ENCODE results near the gene ZNF384.

The ZNF384 gene

GRCh38 chr12:6696690-6697583 lies 7.8 kb upstream of the ZNF384 start:
- H3K27me3 ChIP-seq (ENCODE audit: control insufficient read depth, insufficient read depth, low read length) = peaks cover 46% of the 10 kb centered on the region
- H3K36me3 ChIP-seq (ENCODE audit: control insufficient read depth, insufficient read depth, low read length) = no peaks in the 10 kb centered on the region
- no peak overlapping the region for H3K9ac ChIP-seq (ENCODE audit: low read length)
- peaks cover 4% of the 10 kb centered on the region for H3K4me1 ChIP-seq (ENCODE audit: control insufficient read depth, insufficient read depth, low read length)
- no peak overlapping the region for H3K4me3 ChIP-seq (ENCODE audit: low read length)
- no peaks in the 10 kb centered on the region for H3K9me3 ChIP-seq (ENCODE audit: control insufficient read depth, low read length)

- peaks cover 32% of the 10 kb centered on the region for H3K27me3 ChIP-seq (ENCODE audit: control insufficient read depth, insufficient read depth, low read length)
- H3K9me3 ChIP-seq (ENCODE audit: control insufficient read depth, low read length) = no peaks in the 10 kb centered on the region
- H3K4me1 ChIP-seq (ENCODE audit: control insufficient read depth, insufficient read depth, low read length) = peaks cover 3% of the 10 kb centered on the region
- no peaks in the 10 kb centered on the region for H3K36me3 ChIP-seq (ENCODE audit: control insufficient read depth, insufficient read depth, low read length)
- no peak overlapping the region for H3K4me3 ChIP-seq (ENCODE audit: low read length)
- no peak overlapping the region for H3K9ac ChIP-seq (ENCODE audit: low read length)
Observed at GRCh38 chr12:6695313-6696045, 6.3 kb upstream of the ZNF384 start.

GRCh38 chr12:6694701-6695100 lies 5.5 kb upstream of the ZNF384 start:
- Histone ChIP-seq H3K36me3 (ENCODE audit: control insufficient read depth, insufficient read depth, low read length) (no peaks in the 10 kb centered on the region), H3K9ac (ENCODE audit: low read length) (no peak overlapping the region), H3K4me3 (ENCODE audit: low read length) (no peak overlapping the region), H3K4me1 (ENCODE audit: control insufficient read depth, insufficient read depth, low read length) (peaks cover 11% of the 10 kb centered on the region), H3K9me3 (ENCODE audit: control insufficient read depth, low read length) (no peaks in the 10 kb centered on the region), H3K27me3 (ENCODE audit: control insufficient read depth, insufficient read depth, low read length) (peaks cover 24% of the 10 kb centered on the region)

DNA sequence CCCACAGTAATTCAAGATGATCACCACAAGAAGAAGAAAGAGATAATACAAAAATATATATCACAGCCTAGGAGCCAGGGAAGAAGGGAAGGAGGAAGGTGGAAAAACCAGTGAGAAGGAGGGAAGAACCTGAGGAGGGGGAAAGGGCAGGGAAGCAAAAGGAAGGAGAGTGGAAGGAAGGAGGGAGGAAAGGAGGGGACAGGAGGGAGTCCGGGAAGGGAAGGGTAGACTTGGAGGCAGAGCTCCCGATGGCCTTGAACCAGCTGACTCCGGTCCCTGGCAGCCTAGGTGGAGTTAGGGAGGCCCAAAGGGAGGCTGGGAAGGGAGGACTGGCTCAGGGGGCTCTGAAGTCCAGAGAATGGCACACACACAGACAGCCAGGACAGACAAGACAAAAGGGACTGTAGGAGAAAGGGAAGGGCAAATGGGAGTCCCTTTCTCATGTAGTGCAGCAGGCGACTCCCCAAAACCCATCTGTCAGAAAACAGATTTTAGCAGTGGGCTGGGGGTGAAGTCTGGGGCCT lies 4.7 kb upstream of the ZNF384 start:
- Histone ChIP-seq H3K4me1 (ENCODE audit: control insufficient read depth, insufficient read depth, low read length) (peaks cover 12% of the 10 kb centered on the region), H3K4me3 (ENCODE audit: low read length) (no peak overlapping the region), H3K9me3 (ENCODE audit: control insufficient read depth, low read length) (no peaks in the 10 kb centered on the region), H3K36me3 (ENCODE audit: control insufficient read depth, insufficient read depth, low read length) (no peaks in the 10 kb centered on the region), H3K9ac (ENCODE audit: low read length) (no peak overlapping the region), H3K27me3 (ENCODE audit: control insufficient read depth, insufficient read depth, low read length) (peaks cover 16% of the 10 kb centered on the region)

- H3K36me3 ChIP-seq (ENCODE audit: control insufficient read depth, insufficient read depth, low read length) = no peaks in the 10 kb centered on the region
- no peak overlapping the region for H3K4me3 ChIP-seq (ENCODE audit: low read length)
- H3K27me3 ChIP-seq (ENCODE audit: control insufficient read depth, insufficient read depth, low read length) = peaks cover 6% of the 10 kb centered on the region
- no peak overlapping the region for H3K9ac ChIP-seq (ENCODE audit: low read length)
- no peaks in the 10 kb centered on the region for H3K9me3 ChIP-seq (ENCODE audit: control insufficient read depth, low read length)
- peaks cover 17% of the 10 kb centered on the region for H3K4me1 ChIP-seq (ENCODE audit: control insufficient read depth, insufficient read depth, low read length)
Observed at GRCh38 chr12:6692888-6693287, 3.7 kb upstream of the ZNF384 start.

DNA sequence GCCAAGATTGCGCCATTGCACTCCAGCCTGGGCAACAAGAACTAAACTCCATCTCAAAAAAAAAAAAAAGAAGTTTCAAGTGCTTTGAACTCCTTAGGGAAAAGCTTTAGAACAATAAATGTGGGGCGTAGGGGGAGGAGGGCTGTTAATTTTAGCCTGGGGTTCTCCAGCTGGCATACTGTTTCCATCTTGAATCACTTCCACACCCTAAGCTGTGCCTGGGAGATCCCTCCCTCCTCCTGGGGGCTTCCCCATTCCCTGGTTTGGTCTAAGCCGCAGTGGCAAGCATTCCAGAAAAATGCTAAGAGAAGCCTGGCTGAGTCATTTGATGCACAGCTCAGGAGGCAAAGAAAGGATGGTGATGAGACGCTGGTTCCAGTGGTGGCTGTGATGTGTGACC lies 2.3 kb upstream of the ZNF384 start:
- H3K27me3 ChIP-seq (ENCODE audit: control insufficient read depth, insufficient read depth, low read length) = peaks cover 2% of the 10 kb centered on the region
- no peak overlapping the region for H3K9ac ChIP-seq (ENCODE audit: low read length)
- H3K36me3 ChIP-seq (ENCODE audit: control insufficient read depth, insufficient read depth, low read length) = no peaks in the 10 kb centered on the region
- no peaks in the 10 kb centered on the region for H3K9me3 ChIP-seq (ENCODE audit: control insufficient read depth, low read length)
- peaks cover 22% of the 10 kb centered on the region for H3K4me1 ChIP-seq (ENCODE audit: control insufficient read depth, insufficient read depth, low read length)
- no peak overlapping the region for H3K4me3 ChIP-seq (ENCODE audit: low read length)

DNA sequence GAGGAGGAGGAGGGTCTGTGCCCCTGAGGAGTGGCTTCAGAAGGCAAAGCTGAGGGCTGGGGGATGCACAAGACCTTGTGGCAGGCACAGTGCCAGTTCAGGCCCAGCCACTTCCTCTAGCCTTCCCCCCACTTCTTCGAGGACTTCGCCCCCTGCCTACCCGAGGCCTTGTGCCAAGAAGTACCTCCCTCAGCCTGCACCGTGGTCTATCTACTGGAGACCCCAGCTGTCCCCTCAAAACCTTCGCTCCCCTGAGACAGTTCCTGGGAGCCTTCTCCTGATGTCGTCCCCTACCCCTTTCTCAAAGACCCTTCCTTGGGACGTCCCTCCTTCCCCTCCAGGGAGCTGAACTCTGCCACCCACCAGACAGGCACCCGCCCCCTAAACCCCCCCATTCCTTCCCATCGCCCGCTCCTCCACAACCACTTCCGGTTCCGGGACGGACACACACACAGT lies 604 bp downstream of the ZNF384 start:
- H3K4me1 ChIP-seq (ENCODE audit: control insufficient read depth, insufficient read depth, low read length) = peaks cover 22% of the 10 kb centered on the region

GRCh38 chr12:6685814-6686213 lies 3.4 kb downstream of the ZNF384 start:
- Histone ChIP-seq H3K36me3 (ENCODE audit: control insufficient read depth, insufficient read depth, low read length) (peaks cover 3% of the 10 kb centered on the region), H3K4me3 (ENCODE audit: low read length) (no peak overlapping the region), H3K9ac (ENCODE audit: low read length) (no peak overlapping the region), H3K27me3 (ENCODE audit: control insufficient read depth, insufficient read depth, low read length) (no peaks in the 10 kb centered on the region), H3K4me1 (ENCODE audit: control insufficient read depth, insufficient read depth, low read length) (peaks cover 22% of the 10 kb centered on the region), H3K9me3 (ENCODE audit: control insufficient read depth, low read length) (no peaks in the 10 kb centered on the region)

More for the DNA sequence above, 604 bp downstream of the ZNF384 start:
- Histone ChIP-seq H3K9ac (ENCODE audit: low read length) (peak overlapping the region; percentile 87), H3K9me3 (ENCODE audit: control insufficient read depth, low read length) (no peaks in the 10 kb centered on the region), H3K36me3 (ENCODE audit: control insufficient read depth, insufficient read depth, low read length) (peaks cover 3% of the 10 kb centered on the region), H3K4me3 (ENCODE audit: low read length) (peak overlapping the region; percentile 85), H3K27me3 (ENCODE audit: control insufficient read depth, insufficient read depth, low read length) (no peaks in the 10 kb centered on the region)

GRCh38 chr12:6684609-6685008 lies 4.6 kb downstream of the ZNF384 start:
- Histone ChIP-seq H3K36me3 (ENCODE audit: control insufficient read depth, insufficient read depth, low read length) (peaks cover 5% of the 10 kb centered on the region), H3K9ac (ENCODE audit: low read length) (no peak overlapping the region), H3K4me3 (ENCODE audit: low read length) (no peak overlapping the region), H3K9me3 (ENCODE audit: control insufficient read depth, low read length) (no peaks in the 10 kb centered on the region), H3K27me3 (ENCODE audit: control insufficient read depth, insufficient read depth, low read length) (no peaks in the 10 kb centered on the region), H3K4me1 (ENCODE audit: control insufficient read depth, insufficient read depth, low read length) (peaks cover 10% of the 10 kb centered on the region)

GRCh38 chr12:6676962-6677361 lies 12.2 kb downstream of the ZNF384 start:
- Histone ChIP-seq H3K4me3 (ENCODE audit: low read length) (no peak overlapping the region), H3K27me3 (ENCODE audit: control insufficient read depth, insufficient read depth, low read length) (no peaks in the 10 kb centered on the region), H3K4me1 (ENCODE audit: control insufficient read depth, insufficient read depth, low read length) (no peaks in the 10 kb centered on the region), H3K9ac (ENCODE audit: low read length) (no peak overlapping the region), H3K9me3 (ENCODE audit: control insufficient read depth, low read length) (no peaks in the 10 kb centered on the region), H3K36me3 (ENCODE audit: control insufficient read depth, insufficient read depth, low read length) (peaks cover 44% of the 10 kb centered on the region)

DNA sequence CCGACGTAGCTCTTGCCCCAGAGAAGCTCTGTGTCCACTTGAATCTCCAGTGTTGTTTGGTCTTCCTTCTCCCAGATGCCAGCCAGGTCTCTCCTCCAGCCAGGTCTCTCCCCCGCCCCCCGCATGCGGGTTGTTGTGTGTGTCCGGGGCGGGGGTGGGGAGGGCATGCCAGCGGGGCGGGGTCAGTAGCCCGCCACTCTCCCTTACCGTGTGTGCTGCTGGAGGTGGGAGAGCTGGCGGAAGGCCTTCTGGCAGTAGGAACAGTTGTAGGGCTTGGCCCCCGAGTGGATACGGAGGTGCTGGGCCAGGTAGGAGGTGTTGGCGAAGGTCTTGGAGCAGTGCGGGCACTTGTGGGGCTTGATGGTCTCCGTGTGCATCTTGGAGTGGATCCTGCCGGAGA lies 17.0 kb downstream of the ZNF384 start:
- no peaks in the 10 kb centered on the region for H3K9me3 ChIP-seq (ENCODE audit: control insufficient read depth, low read length)

More for the DNA sequence above, 17.0 kb downstream of the ZNF384 start:
- Histone ChIP-seq H3K9ac (ENCODE audit: low read length) (no peak overlapping the region), H3K36me3 (ENCODE audit: control insufficient read depth, insufficient read depth, low read length) (peaks cover 38% of the 10 kb centered on the region), H3K27me3 (ENCODE audit: control insufficient read depth, insufficient read depth, low read length) (no peaks in the 10 kb centered on the region), H3K4me1 (ENCODE audit: control insufficient read depth, insufficient read depth, low read length) (no peaks in the 10 kb centered on the region), H3K4me3 (ENCODE audit: low read length) (no peak overlapping the region)

All from mucosa of stomach (tissue), 1 donor.